Measurements from ENCODE around the gene FRAS1. TPM values are rescaled to one million over a fixed set of nuclear protein-coding genes. Genes with fewer than 3 reads are reported as not detected.

The FRAS1 gene
- total and polyA plus RNA-seq, 2 of the 8 experiments (the other 6 are each of a cell fraction or from before 2014, with no cell fraction given): 38.5 to 109 TPM

GRCh38 chr4:78296261-78296660 lies 239.1 kb downstream of the FRAS1 start (continued):
- TF ChIP-seq CHD7 (IDR thresholded peaks at IDR 0.05; ENCODE audit: insufficient replicate concordance, low read length): no peak

Data from H1 (cell line).